ENCODE data around the gene ACAN. TPM values are rescaled to one million over a fixed set of nuclear protein-coding genes. Genes with fewer than 3 reads are reported as not detected.

ACAN gene
- total RNA-seq, 4 donors from 2014 or later = 0.38 TPM; not detected in 3

DNA sequence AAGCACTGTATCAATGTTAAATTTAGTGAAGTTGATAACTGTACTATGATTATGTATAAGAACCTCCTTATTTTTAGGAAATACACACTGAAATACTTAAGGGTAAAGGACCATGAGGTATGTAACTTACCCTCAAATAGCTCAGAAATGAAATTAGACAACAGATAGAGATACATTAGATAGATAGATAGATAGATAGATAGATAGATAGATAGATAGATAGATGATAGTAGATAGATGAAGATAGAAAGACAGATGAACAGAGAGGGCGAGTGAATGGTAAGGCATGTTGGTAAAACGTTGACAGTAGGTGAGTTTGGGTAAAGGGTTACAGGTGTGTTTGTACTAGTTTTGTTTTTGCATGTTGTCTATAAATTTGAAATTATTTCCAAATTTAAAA is 38.0 kb upstream of the ACAN start:
- no peak for DNase-seq
- no peak overlapping the region for H3K4me3 ChIP-seq
- no peaks in the 10 kb centered on the region for H3K27me3 ChIP-seq
- H3K9me3 ChIP-seq = peaks cover 0 to 6% (median 2%) of the 10 kb centered on the region in 4 donors
- no peak overlapping the region for H3K27ac ChIP-seq
- H3K36me3 ChIP-seq = no peaks in the 10 kb centered on the region
- TF ChIP-seq POLR2A (IDR thresholded peaks at IDR 0.05) = no peak
- TF ChIP-seq, protein P1, sequence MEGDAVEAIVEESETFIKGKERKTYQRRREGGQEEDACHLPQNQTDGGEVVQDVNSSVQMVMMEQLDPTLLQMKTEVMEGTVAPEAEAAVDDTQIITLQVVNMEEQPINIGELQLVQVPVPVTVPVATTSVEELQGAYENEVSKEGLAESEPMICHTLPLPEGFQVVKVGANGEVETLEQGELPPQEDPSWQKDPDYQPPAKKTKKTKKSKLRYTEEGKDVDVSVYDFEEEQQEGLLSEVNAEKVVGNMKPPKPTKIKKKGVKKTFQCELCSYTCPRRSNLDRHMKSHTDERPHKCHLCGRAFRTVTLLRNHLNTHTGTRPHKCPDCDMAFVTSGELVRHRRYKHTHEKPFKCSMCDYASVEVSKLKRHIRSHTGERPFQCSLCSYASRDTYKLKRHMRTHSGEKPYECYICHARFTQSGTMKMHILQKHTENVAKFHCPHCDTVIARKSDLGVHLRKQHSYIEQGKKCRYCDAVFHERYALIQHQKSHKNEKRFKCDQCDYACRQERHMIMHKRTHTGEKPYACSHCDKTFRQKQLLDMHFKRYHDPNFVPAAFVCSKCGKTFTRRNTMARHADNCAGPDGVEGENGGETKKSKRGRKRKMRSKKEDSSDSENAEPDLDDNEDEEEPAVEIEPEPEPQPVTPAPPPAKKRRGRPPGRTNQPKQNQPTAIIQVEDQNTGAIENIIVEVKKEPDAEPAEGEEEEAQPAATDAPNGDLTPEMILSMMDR (IDR thresholded peaks at IDR 0.05) = no peak
- no peaks in the 10 kb centered on the region for H3K4me1 ChIP-seq

DNA sequence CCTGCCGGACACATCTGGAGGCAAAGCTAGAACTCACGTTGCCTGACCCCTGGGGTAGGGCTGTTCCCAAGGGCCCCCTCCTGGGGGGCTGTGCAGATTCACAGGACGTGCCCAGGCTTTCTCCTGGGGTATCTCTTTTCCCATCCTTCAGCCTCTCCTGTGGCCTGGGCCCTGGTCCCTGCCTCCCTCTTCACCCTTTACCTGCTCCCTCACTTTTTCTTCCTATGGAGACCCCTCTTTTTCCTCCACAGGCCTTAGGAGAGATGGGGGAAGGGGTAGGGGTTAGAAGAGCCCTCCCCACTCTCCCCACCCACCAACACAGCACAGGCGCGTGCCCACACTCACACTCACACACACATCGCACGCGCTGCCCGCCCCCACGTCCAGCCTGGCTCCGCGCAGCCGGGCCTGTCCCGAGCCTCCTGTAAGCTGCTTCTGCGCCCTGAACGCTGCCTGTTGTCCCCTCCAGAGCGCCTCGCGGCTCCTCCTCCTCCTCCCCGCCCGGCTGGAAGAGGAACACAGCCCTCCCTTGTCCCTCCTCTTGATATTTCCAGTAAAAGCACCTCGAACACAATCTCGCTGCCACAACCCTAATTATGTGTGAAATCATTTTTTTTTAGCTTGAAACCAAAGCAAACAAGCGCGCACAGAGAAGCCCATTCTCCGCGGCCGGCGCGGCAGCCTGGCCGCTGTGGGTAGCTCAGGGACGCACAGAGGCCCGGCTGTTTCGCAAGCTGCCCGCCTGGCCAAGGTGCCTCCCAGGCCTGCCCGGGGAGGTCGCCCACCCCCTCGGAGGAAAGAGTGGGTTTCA is 33.9 kb upstream of the ACAN start:
- Histone ChIP-seq H3K27ac (no peak overlapping the region), H3K4me3 (no peak overlapping the region), H3K4me1 (no peaks in the 10 kb centered on the region), H3K9me3 (peaks cover 0 to 6% (median 2%) of the 10 kb centered on the region in 4 donors), H3K36me3 (no peaks in the 10 kb centered on the region), H3K27me3 (no peaks in the 10 kb centered on the region)
- TF ChIP-seq, protein P1 (IDR thresholded peaks at IDR 0.05) = no peak
- TF ChIP-seq POLR2A (IDR thresholded peaks at IDR 0.05) = no peak
- no peak for DNase-seq

DNA sequence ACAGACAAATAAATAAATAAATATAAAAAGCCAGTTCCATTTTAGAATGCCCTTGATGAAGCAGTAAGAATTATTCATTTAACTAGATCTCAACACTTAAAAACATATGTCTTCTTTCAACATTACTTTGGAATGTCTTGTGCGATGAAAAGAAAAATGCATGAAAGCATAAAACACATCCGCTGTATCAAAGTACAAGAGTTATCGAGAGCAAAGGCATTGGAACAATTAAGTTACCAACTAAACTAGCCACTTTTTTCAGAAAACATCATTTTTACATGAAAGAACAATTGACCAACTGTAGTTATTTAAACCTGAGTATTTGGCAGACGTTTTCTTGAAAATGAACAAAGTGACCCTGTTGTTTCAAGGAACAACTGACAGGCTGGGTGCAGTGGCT is 27.5 kb upstream of the ACAN start:
- no peak for DNase-seq
- no peaks in the 10 kb centered on the region for H3K4me1 ChIP-seq
- H3K36me3 ChIP-seq = no peaks in the 10 kb centered on the region
- no peak overlapping the region for H3K4me3 ChIP-seq
- H3K27ac ChIP-seq = no peak overlapping the region
- TF ChIP-seq POLR2A (IDR thresholded peaks at IDR 0.05) = no peak
- TF ChIP-seq, protein P1 (IDR thresholded peaks at IDR 0.05) = no peak
- peaks cover 0 to 3% (median 0%) of the 10 kb centered on the region in 4 donors for H3K9me3 ChIP-seq
- H3K27me3 ChIP-seq = no peaks in the 10 kb centered on the region

DNA sequence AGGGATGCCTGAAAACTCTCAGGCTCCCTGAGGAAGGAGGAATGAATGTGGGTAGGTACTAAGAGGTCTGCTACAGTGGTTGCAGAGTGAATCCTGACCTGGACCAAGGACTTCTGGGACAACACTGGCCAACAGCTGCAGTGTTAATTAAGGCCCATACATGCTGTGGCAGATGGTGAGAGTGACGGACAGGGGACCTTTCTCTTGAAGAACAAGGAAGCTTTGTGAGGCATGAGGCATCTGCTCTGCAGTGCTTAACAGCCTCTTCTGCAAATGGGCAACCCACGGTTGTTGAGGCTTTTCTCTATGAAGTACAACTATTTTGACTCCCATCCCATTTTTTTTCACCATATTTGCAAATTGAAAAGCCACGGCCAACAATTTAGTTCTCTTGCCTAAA is 26.6 kb upstream of the ACAN start:
- H3K4me1 ChIP-seq = no peaks in the 10 kb centered on the region
- H3K36me3 ChIP-seq = no peaks in the 10 kb centered on the region
- DNase-seq = no peak
- H3K9me3 ChIP-seq = peaks cover 0 to 3% (median 0%) of the 10 kb centered on the region in 4 donors
- no peak overlapping the region for H3K27ac ChIP-seq
- H3K27me3 ChIP-seq = no peaks in the 10 kb centered on the region
- TF ChIP-seq POLR2A (IDR thresholded peaks at IDR 0.05) = no peak
- TF ChIP-seq, protein P1 (IDR thresholded peaks at IDR 0.05) = no peak
- H3K4me3 ChIP-seq = no peak overlapping the region

DNA sequence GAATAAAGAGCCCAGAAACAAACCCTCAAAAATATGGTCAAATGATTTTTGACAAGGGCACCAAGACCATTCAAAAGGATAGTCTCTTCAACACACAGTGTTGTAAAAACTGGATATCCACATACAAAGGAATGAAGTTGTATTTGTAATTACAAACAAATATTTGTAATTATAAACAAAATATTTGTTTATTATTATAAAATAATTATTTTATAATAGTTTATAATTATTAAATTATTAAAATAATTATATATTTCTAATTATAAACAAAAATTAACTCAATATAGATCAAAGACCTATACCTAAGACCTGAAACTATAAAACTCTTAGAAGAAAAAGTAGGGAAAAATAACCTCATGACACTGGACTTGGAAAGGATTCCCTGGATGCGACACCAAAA is 23.3 kb upstream of the ACAN start:
- DNase-seq = no peak
- Histone ChIP-seq H3K9me3 (peaks cover 0 to 3% (median 0%) of the 10 kb centered on the region in 4 donors), H3K4me3 (no peak overlapping the region), H3K36me3 (no peaks in the 10 kb centered on the region), H3K27ac (no peak overlapping the region), H3K27me3 (no peaks in the 10 kb centered on the region), H3K4me1 (no peaks in the 10 kb centered on the region)
- TF ChIP-seq, protein P1 (IDR thresholded peaks at IDR 0.05) = no peak
- no peak for TF ChIP-seq POLR2A (IDR thresholded peaks at IDR 0.05)
